Lower leg skin (tissue), 4 donors: ENCODE results near the gene FTSJ3. TPM values are rescaled to one million over a fixed set of nuclear protein-coding genes. Genes with fewer than 3 reads are reported as not detected.

Experiments
- DNase-seq, 2 donors: peaks; one replicate each; pipeline ENCODE4 v3.0.0-alpha.2; 2019; ENCODE audit warnings: low spot score in 2 of 2
- H3K4me3 ChIP-seq: fragments of 200-600 bp; sonication (generic); 2 replicates; pipeline ENCODE4 v1.5.1; 2017; ENCODE audit warnings: mild to moderate bottlenecking, low read depth; ENCODE audit not compliant: poor library complexity, severe bottlenecking
- CTCF ChIP-seq, 3 donors: fragments of 450-650 bp; IDR thresholded peaks; one replicate each; pipeline ENCODE4 v1.5.1; 2016; ENCODE audit warnings: antibody characterized with exemption in 3 of 3, mild to moderate bottlenecking in 3 of 3, moderate library complexity in 2 of 3
- POLR2A ChIP-seq, 2 donors: fragments of 450-650 bp; IDR thresholded peaks; one replicate each; pipeline ENCODE4 v1.6.1; 2016 to 2017; ENCODE audit warnings: antibody characterized with exemption in 2 of 2, mild to moderate bottlenecking in 1 of 2, moderate library complexity in 1 of 2
- WGBS, 2 donors: methylation state at CpG; one replicate each; pipeline ENCODE4 v1.1.5; 2018; 5-methylcytosine and 5-hydroxymethylcytosine counted together
- intact Hi-C: fragments of 100-400 bp; cut with DNase I; formaldehyde crosslinking; loops from one replicate; pipeline ENCODE4 v1.15.0; 2023; ENCODE audit warnings: low total_unique reads
- total RNA-seq, 4 donors: library from RNA; depleted of rRNA; stranded (reverse); fragments of >200 nt; gene quantifications; one replicate each; pipeline ENCODE4 v1.1.0, GENCODE V29; 2016

Gene FTSJ3
- total RNA-seq, 4 donors from 2014 or later = 28.4 to 76.8 (median 47.2) TPM

DNA sequence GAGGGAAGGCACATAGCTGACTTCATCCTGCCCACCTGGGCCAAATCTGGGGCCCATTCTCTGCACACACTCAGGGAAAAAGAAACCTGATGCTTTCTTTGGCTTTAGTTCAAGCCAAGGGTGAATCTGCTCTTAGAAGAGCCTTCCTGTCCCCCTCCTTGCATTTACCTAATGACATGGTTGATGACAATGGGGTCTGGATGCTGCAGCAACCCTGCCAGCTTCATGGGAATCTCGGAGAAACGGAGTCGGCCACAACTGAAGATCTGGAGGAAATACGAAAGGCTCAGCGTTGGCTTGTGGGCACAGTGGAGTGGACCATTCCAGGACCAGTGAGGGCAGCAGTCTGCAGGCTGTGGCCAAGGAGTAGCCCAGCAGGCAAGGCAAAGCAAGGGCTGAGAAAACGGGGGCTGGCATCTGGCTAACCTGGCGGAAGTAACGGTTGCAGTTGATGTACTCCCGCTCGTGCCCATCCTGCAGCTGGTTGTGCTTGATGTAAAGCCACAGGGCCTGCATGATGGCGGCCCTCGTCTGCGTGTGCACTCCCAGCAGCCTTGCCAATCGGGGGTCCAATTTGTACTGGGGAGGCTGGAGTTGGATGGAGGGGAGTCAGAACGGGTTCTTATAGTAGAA, 6.4 kb upstream of the FTSJ3 start:
- DNase-seq = no peak

DNA sequence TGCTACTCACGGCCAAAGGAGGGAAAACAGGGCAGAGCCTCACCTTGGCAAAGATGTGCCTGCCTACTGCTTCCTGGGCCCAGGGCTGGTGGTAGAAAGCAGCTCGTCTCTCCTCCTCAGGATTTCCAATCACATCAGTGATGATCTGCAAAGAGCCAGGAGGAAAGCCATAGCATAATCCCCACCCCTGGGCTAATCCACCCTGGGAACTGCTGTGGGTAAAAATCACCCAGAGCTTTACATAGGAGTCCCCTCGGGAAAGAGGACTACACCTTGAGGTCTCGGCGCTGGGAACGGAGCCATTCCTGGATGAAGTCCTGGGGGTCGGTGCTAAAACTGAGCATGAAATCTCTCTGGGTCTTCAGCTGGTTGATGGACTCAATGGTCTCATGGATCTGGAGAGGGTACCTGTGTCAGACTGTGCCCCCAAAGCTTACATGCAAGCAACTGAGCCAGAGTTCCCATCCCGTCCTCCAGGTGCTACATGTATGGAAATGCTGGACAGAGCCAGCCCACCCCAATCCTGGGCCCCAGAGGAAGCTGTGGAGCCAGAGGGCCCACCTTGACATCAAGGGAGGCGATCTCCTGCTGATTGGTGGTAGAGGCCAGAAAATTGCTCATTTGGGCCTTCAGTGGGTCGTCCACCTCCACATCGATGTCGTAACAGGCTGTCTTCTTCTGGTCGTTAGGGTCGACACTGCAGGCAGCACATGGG, 5.7 kb upstream of the FTSJ3 start:
- H3K4me3 ChIP-seq = no peak overlapping the region
- TF ChIP-seq POLR2A (IDR thresholded peaks at IDR 0.05) (no peak), CTCF (IDR thresholded peaks at IDR 0.05) (no peak)
- 79 to 82% methylated on average over 14 of the region's 14 CpGs for WGBS, 2 donors
- no peak for DNase-seq
- intact Hi-C loops = no loop called here

More for the DNA sequence above, 6.4 kb upstream of the FTSJ3 start:
- TF ChIP-seq POLR2A (IDR thresholded peaks at IDR 0.05) = no peak
- no peak for TF ChIP-seq CTCF (IDR thresholded peaks at IDR 0.05)
- no peak overlapping the region for H3K4me3 ChIP-seq
- WGBS, 2 donors = 82 to 87% methylated on average over 15 of the region's 15 CpGs
- intact Hi-C loops = no loop called here

DNA sequence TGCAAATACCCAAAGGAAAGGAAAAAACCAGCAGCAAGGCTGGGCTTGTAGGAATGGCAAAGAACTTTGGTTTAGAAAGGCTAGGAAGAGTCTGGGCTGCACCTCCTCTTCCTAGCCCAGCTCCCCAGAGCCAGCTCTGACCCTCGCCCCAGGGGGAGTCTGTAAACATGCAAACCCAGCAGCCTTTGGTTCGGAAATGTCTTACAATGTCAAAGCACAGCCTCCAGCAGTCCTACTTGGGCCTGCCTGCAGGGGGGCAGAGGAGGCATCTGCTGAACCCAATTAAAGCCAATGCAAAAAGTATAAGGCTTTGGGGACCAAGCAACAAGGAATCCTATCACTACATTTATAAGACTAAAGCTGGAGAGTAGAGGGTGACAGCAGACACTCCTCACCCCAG, 5.0 kb upstream of the FTSJ3 start:
- intact Hi-C loops = no loop called here
- DNase-seq = no peak
- TF ChIP-seq POLR2A (IDR thresholded peaks at IDR 0.05) (no peak), CTCF (IDR thresholded peaks at IDR 0.05) (no peak)
- no peak overlapping the region for H3K4me3 ChIP-seq
- 63 to 71% methylated on average over 2 of the region's 2 CpGs for WGBS, 2 donors

- 70 to 75% methylated on average over 5 of the region's 5 CpGs for WGBS, 2 donors
- H3K4me3 ChIP-seq = no peak overlapping the region
- intact Hi-C loops = no loop called here
- TF ChIP-seq POLR2A (IDR thresholded peaks at IDR 0.05) = no peak
- TF ChIP-seq CTCF (IDR thresholded peaks at IDR 0.05) = no peak
- DNase-seq = no peak
Measured at GRCh38 chr17:63832014-63832413, 4.6 kb upstream of the FTSJ3 start.

DNA sequence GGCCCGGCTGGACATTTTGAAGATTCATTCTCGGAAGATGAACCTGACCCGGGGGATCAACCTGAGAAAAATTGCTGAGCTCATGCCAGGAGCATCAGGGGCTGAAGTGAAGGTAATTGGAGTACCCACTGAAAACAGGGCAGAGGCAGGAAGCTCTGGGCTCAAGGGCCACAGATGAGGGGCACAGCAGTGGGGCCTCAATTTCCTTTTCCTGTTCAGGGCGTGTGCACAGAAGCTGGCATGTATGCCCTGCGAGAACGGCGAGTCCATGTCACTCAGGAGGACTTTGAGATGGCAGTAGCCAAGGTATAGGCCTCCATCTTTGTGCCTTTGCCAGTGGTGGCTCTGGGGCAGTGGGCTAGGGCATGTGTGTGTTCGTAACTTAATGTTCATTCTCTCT, 4.0 kb upstream of the FTSJ3 start:
- DNase-seq = no peak
- intact Hi-C loops = no loop called here
- no peak for TF ChIP-seq POLR2A (IDR thresholded peaks at IDR 0.05)
- TF ChIP-seq CTCF (IDR thresholded peaks at IDR 0.05) = no peak
- WGBS, 2 donors = 54 to 79% methylated on average over 8 of the region's 8 CpGs
- no peak overlapping the region for H3K4me3 ChIP-seq
